Muscle layer of colon (tissue), 2 donors: Measurements from ENCODE around the gene IPO7.
A peak's percentile ranks its signal among the peaks of the same experiment; 100 is the strongest.
"Not testable (repeated sequence)": the region's sequence is repeated elsewhere in the genome, so short reads cannot be mapped to it uniquely, and the experiment has no call there.

Experiments
- H3K27ac ChIP-seq: one replicate; pipeline ENCODE4 v1.7.0; 2013; ENCODE audit warnings: low read depth, mild to moderate bottlenecking, low read length, moderate library complexity
- H3K27me3 ChIP-seq, 2 donors: one replicate each; pipeline ENCODE4 v1.7.0; 2013; ENCODE audit warnings: low read length in 2 of 2, mild to moderate bottlenecking in 2 of 2; ENCODE audit not compliant: insufficient read depth in 2 of 2, control insufficient read depth in 1 of 2
- H3K36me3 ChIP-seq: one replicate; pipeline ENCODE4 v1.7.0; 2013; ENCODE audit warnings: mild to moderate bottlenecking, low read length; ENCODE audit not compliant: insufficient read depth
- H3K4me1 ChIP-seq: one replicate; pipeline ENCODE4 v1.7.0; 2013; ENCODE audit warnings: mild to moderate bottlenecking, low read length; ENCODE audit not compliant: insufficient read depth
- H3K4me3 ChIP-seq, 2 donors: one replicate each; pipeline ENCODE4 v1.7.0; 2013; ENCODE audit warnings: low read length in 2 of 2, low read depth in 1 of 2, mild to moderate bottlenecking in 1 of 2, moderate library complexity in 1 of 2
- H3K9ac ChIP-seq: one replicate; pipeline ENCODE4 v1.7.0; 2013; ENCODE audit warnings: low read length
- H3K9me3 ChIP-seq: one replicate; pipeline ENCODE4 v1.7.0; 2013; ENCODE audit warnings: mild to moderate bottlenecking, low read length
- donor health status: abdominal sarcoma.
- donor health status: Adenocarcinoma of cecum.

IPO7 gene

GRCh38 chr11:9384535-9385326, at the start of gene IPO7:
Gene IPO7, plus strand, starts transcription at chr11:9384652. Its CDS starts 112 bp downstream, at chr11:9384764.
- Histone ChIP-seq H3K9me3 (no peaks in the 10 kb centered on the region), H3K9ac (peak within 1 kb of the TSS; percentile 70), H3K4me1 (peaks cover 31% of the 10 kb centered on the region), H3K27ac (peak within 1 kb of the TSS; percentile 98), H3K27me3 (no peaks in the 10 kb centered on the region), H3K4me3 (peak within 1 kb of the TSS; percentile 92 to 99), H3K36me3 (no peaks in the 10 kb centered on the region)

- H3K9ac ChIP-seq, result no peak overlapping the region
- no peak overlapping the region for H3K27ac ChIP-seq
- H3K4me3 ChIP-seq, result no peak overlapping the region
- no peaks in the 10 kb centered on the region for H3K4me1 ChIP-seq
- H3K9me3 ChIP-seq, result no peaks in the 10 kb centered on the region
- H3K36me3 ChIP-seq, result no peaks in the 10 kb centered on the region
- no peaks in the 10 kb centered on the region for H3K27me3 ChIP-seq
These were observed 42.7 kb upstream of the IPO7 start for GRCh38 chr11:9341638-9342178.

GRCh38 chr11:9344061-9344680, 40.3 kb upstream of the IPO7 start:
- no peak overlapping the region for H3K27ac ChIP-seq
- H3K4me1 ChIP-seq, result no peaks in the 10 kb centered on the region
- H3K36me3 ChIP-seq, result no peaks in the 10 kb centered on the region

GRCh38 chr11:9347100-9347499, 37.4 kb upstream of the IPO7 start:
- Histone ChIP-seq H3K9me3 (no peaks in the 10 kb centered on the region), H3K9ac (no peak overlapping the region), H3K4me1 (no peaks in the 10 kb centered on the region), H3K27me3 (no peaks in the 10 kb centered on the region), H3K4me3 (no peak overlapping the region), H3K36me3 (no peaks in the 10 kb centered on the region), H3K27ac (no peak overlapping the region)

More at GRCh38 chr11:9344061-9344680, 40.3 kb upstream of the IPO7 start:
- Histone ChIP-seq H3K9me3 (no peaks in the 10 kb centered on the region), H3K27me3 (no peaks in the 10 kb centered on the region), H3K9ac (no peak overlapping the region), H3K4me3 (no peak overlapping the region)

GRCh38 chr11:9347779-9348178, 36.7 kb upstream of the IPO7 start:
- not testable (repeated sequence) for H3K4me1 ChIP-seq, H3K27me3 ChIP-seq, H3K9ac ChIP-seq, H3K9me3 ChIP-seq, H3K36me3 ChIP-seq, H3K4me3 ChIP-seq, H3K27ac ChIP-seq

GRCh38 chr11:9351321-9351881, 33.1 kb upstream of the IPO7 start:
- H3K27ac ChIP-seq, result no peak overlapping the region
- H3K9ac ChIP-seq, result no peak overlapping the region
- no peaks in the 10 kb centered on the region for H3K9me3 ChIP-seq
- H3K4me3 ChIP-seq, result no peak overlapping the region
- H3K36me3 ChIP-seq, result no peaks in the 10 kb centered on the region
- no peaks in the 10 kb centered on the region for H3K4me1 ChIP-seq
- H3K27me3 ChIP-seq, result no peaks in the 10 kb centered on the region

- Histone ChIP-seq H3K9me3 (no peaks in the 10 kb centered on the region), H3K27me3 (no peaks in the 10 kb centered on the region), H3K9ac (no peak overlapping the region), H3K4me3 (no peak overlapping the region), H3K27ac (no peak overlapping the region), H3K4me1 (no peaks in the 10 kb centered on the region), H3K36me3 (no peaks in the 10 kb centered on the region)
These were observed 27.4 kb upstream of the IPO7 start for GRCh38 chr11:9357041-9357440.

- H3K27me3 ChIP-seq, H3K36me3 ChIP-seq, H3K27ac ChIP-seq, H3K9ac ChIP-seq, H3K4me3 ChIP-seq, H3K9me3 ChIP-seq: not testable (repeated sequence)
- H3K4me1 ChIP-seq, result peaks cover 18% of the 10 kb centered on the region
These were observed 23.4 kb upstream of the IPO7 start for GRCh38 chr11:9360862-9361622.

GRCh38 chr11:9362393-9362863, 22.0 kb upstream of the IPO7 start:
- H3K9me3 ChIP-seq, result no peaks in the 10 kb centered on the region
- no peak overlapping the region for H3K9ac ChIP-seq
- no peaks in the 10 kb centered on the region for H3K27me3 ChIP-seq
- peak overlapping the region; percentile 99 for H3K27ac ChIP-seq
- no peaks in the 10 kb centered on the region for H3K36me3 ChIP-seq
- H3K4me1 ChIP-seq, result peaks cover 18% of the 10 kb centered on the region
- no peak overlapping the region for H3K4me3 ChIP-seq

- Histone ChIP-seq H3K4me3 (peak overlapping the region; percentile 55 to 74), H3K9me3 (no peaks in the 10 kb centered on the region)
These were observed 20.2 kb upstream of the IPO7 start for GRCh38 chr11:9363954-9364912.

More at GRCh38 chr11:9363954-9364912, 20.2 kb upstream of the IPO7 start:
- Histone ChIP-seq H3K9ac (peak overlapping the region; percentile 79), H3K27me3 (no peaks in the 10 kb centered on the region), H3K36me3 (no peaks in the 10 kb centered on the region), H3K27ac (peak overlapping the region; percentile 99), H3K4me1 (peaks cover 18% of the 10 kb centered on the region)
